PC-3 (cell line): ENCODE data around the gene PPP2R5D.

Experiments used
- EZH2phosphoT487 ChIP-seq: fragments of 300-600 bp; sonication (generic); IDR thresholded peaks from 2 replicates; pipeline ENCODE4 v1.6.1; 2018; ENCODE audit warnings: mild to moderate bottlenecking, antibody characterized with exemption, low read length, borderline replicate concordance
- TF ChIP-seq, protein P1 (sequence below): fragments of 300-600 bp; sonication (generic); conservative IDR thresholded peaks from 2 replicates; pipeline ENCODE4 v1.5.1; 2017; ENCODE audit warnings: antibody characterized with exemption, low read depth, mild to moderate bottlenecking, low read length

- TF ChIP-seq, protein P1, sequence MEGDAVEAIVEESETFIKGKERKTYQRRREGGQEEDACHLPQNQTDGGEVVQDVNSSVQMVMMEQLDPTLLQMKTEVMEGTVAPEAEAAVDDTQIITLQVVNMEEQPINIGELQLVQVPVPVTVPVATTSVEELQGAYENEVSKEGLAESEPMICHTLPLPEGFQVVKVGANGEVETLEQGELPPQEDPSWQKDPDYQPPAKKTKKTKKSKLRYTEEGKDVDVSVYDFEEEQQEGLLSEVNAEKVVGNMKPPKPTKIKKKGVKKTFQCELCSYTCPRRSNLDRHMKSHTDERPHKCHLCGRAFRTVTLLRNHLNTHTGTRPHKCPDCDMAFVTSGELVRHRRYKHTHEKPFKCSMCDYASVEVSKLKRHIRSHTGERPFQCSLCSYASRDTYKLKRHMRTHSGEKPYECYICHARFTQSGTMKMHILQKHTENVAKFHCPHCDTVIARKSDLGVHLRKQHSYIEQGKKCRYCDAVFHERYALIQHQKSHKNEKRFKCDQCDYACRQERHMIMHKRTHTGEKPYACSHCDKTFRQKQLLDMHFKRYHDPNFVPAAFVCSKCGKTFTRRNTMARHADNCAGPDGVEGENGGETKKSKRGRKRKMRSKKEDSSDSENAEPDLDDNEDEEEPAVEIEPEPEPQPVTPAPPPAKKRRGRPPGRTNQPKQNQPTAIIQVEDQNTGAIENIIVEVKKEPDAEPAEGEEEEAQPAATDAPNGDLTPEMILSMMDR, result no peak
- no peak for TF ChIP-seq EZH2phosphoT487
Observed at GRCh38 chr6:43035495-43036194, 51.3 kb downstream of the PPP2R5D start.
